Loucy (cell line): ENCODE measurements around the gene HDLBP.
"Not testable (repeated sequence)": the region's sequence is repeated elsewhere in the genome, so short reads cannot be mapped to it uniquely, and the experiment has no call there.

Experiments
- H2AFZ ChIP-seq: fragments of 200-600 bp; sonication (generic); 2 replicates; pipeline ENCODE4 v1.6.0; 2016; ENCODE audit warnings: antibody characterized with exemption, mild to moderate bottlenecking, low read length, moderate library complexity
- H3F3A ChIP-seq: fragments of 200-600 bp; 2 replicates; pipeline ENCODE4 v1.6.0; 2016; ENCODE audit warnings: antibody characterized with exemption, low read depth, mild to moderate bottlenecking
- H3K27me3 ChIP-seq: fragments of 200-600 bp; sonication (generic); 2 replicates; pipeline ENCODE4 v1.6.1; 2014; ENCODE audit warnings: low read length, mild to moderate bottlenecking; ENCODE audit not compliant: insufficient read depth, poor library complexity, severe bottlenecking
- H3K36me3 ChIP-seq: fragments of 200-600 bp; sonication (generic); 2 replicates; pipeline ENCODE4 v1.6.1; 2016; ENCODE audit warnings: low read length; ENCODE audit not compliant: insufficient read depth
- H3K4me1 ChIP-seq: fragments of 200-600 bp; sonication (generic); 2 replicates; pipeline ENCODE4 v1.5.1; 2014; ENCODE audit warnings: low read length, mild to moderate bottlenecking; ENCODE audit not compliant: insufficient read depth, poor library complexity, severe bottlenecking
- H3K4me2 ChIP-seq: fragments of 200-600 bp; sonication (generic); 2 replicates; pipeline ENCODE4 v1.6.0; 2014; ENCODE audit warnings: antibody characterized with exemption, low read length, low read depth, mild to moderate bottlenecking; ENCODE audit not compliant: poor library complexity, severe bottlenecking
- H3K4me3 ChIP-seq: fragments of 200-600 bp; sonication (generic); 2 replicates; pipeline ENCODE4 v1.5.1; 2014; ENCODE audit warnings: low read length, mild to moderate bottlenecking, mixed read lengths; ENCODE audit not compliant: poor library complexity, severe bottlenecking
- H3K79me2 ChIP-seq: fragments of 200-600 bp; sonication (generic); 2 replicates; pipeline ENCODE4 v1.6.1; 2014; ENCODE audit warnings: low read length; ENCODE audit not compliant: insufficient read depth
- H3K9ac ChIP-seq: fragments of 200-600 bp; sonication (generic); 2 replicates; pipeline ENCODE4 v1.6.0; 2014; ENCODE audit warnings: mild to moderate bottlenecking, low read depth, low read length, moderate library complexity; ENCODE audit not compliant: poor library complexity, severe bottlenecking
- H3K9me2 ChIP-seq: fragments of 200-600 bp; sonication (generic); replicated peaks from 2 replicates; pipeline ENCODE4 v1.6.1; 2016; ENCODE audit warnings: low read depth, low read length, mixed read lengths
- H3K9me3 ChIP-seq: fragments of 200-600 bp; sonication (generic); 2 replicates; pipeline ENCODE4 v1.6.1; 2014; ENCODE audit warnings: mild to moderate bottlenecking, antibody characterized with exemption, low read length, low read depth; ENCODE audit not compliant: insufficient read depth
- H4K20me1 ChIP-seq: fragments of 200-600 bp; sonication (generic); 2 replicates; pipeline ENCODE4 v1.6.0; 2014; ENCODE audit warnings: antibody characterized with exemption, low read length, mild to moderate bottlenecking; ENCODE audit not compliant: insufficient read depth, poor library complexity, severe bottlenecking
- EZH2phosphoT487 ChIP-seq: fragments of 200-600 bp; IDR thresholded peaks from 2 replicates; pipeline ENCODE4 v1.6.1; 2018; ENCODE audit warnings: antibody characterized with exemption, mild to moderate bottlenecking, moderate library complexity, borderline replicate concordance
- TF ChIP-seq, protein P1 (sequence below): fragments of 200-600 bp; sonication (generic); conservative IDR thresholded peaks from 2 replicates; pipeline ENCODE4 v1.5.1; 2014; ENCODE audit warnings: mild to moderate bottlenecking, antibody characterized with exemption, low read length

HDLBP gene

GRCh38 chr2:241197947-241198346 lies 117.5 kb downstream of the HDLBP start:
- H2AFZ ChIP-seq: no peak overlapping the region
- H3K9ac ChIP-seq: no peak overlapping the region
- no peaks in the 10 kb centered on the region for H3K79me2 ChIP-seq
- TF ChIP-seq EZH2phosphoT487: no peak
- H3K4me1 ChIP-seq: no peaks in the 10 kb centered on the region
- no peaks in the 10 kb centered on the region for H3K9me3 ChIP-seq
- no peaks in the 10 kb centered on the region for H3K36me3 ChIP-seq
- no peaks in the 10 kb centered on the region for H3K9me2 ChIP-seq
- no peaks in the 10 kb centered on the region for H3K27me3 ChIP-seq
- no peak overlapping the region for H3K4me2 ChIP-seq
- no peaks in the 10 kb centered on the region for H3F3A ChIP-seq
- H4K20me1 ChIP-seq: no peaks in the 10 kb centered on the region
- H3K4me3 ChIP-seq: no peak overlapping the region

GRCh38 chr2:241197246-241197645 lies 118.2 kb downstream of the HDLBP start:
- not testable (repeated sequence) for H3F3A ChIP-seq, H3K4me1 ChIP-seq, H3K27me3 ChIP-seq, H3K36me3 ChIP-seq, H3K4me2 ChIP-seq, H3K4me3 ChIP-seq, H3K9me2 ChIP-seq, H3K9ac ChIP-seq, H4K20me1 ChIP-seq, H2AFZ ChIP-seq, H3K9me3 ChIP-seq, H3K79me2 ChIP-seq

DNA sequence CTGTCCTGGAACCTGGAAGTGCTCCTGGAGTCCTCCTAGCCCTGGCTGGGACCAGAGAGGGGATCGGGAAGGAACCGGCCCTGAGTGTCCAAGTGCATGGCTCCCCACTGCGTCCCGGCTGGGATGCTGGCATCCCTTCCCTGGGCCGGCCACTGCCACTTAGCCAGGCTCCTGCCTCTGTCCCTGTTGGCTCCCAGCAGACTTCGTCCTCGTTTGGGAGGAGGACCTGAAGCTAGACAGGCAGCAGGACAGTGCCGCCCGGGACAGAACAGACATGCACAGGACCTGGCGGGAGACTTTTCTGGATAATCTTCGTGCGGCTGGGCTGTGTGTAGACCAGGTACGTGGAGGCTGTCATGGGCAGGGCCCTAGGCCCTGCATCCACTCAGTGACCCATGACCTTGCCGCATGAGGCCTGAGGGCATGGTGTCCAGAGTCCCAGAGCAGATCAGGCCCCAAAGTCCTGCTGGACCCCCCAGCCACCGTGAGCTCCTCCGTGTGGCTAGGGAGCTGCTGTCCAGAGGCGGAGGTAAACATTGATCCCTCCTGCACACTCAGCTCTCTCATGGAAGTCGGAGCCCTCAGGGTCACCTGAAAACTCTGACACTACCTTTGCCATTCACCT lies 119.9 kb downstream of the HDLBP start:
- Histone ChIP-seq H3K9me3 (no peaks in the 10 kb centered on the region), H3K79me2 (no peaks in the 10 kb centered on the region), H3K9me2 (no peaks in the 10 kb centered on the region), H2AFZ (no peak overlapping the region), H3F3A (no peaks in the 10 kb centered on the region), H3K4me3 (no peak overlapping the region), H4K20me1 (no peaks in the 10 kb centered on the region), H3K9ac (no peak overlapping the region), H3K27me3 (no peaks in the 10 kb centered on the region), H3K4me1 (no peaks in the 10 kb centered on the region), H3K36me3 (no peaks in the 10 kb centered on the region), H3K4me2 (no peak overlapping the region)
- no peak for TF ChIP-seq EZH2phosphoT487
- TF ChIP-seq, protein P1, sequence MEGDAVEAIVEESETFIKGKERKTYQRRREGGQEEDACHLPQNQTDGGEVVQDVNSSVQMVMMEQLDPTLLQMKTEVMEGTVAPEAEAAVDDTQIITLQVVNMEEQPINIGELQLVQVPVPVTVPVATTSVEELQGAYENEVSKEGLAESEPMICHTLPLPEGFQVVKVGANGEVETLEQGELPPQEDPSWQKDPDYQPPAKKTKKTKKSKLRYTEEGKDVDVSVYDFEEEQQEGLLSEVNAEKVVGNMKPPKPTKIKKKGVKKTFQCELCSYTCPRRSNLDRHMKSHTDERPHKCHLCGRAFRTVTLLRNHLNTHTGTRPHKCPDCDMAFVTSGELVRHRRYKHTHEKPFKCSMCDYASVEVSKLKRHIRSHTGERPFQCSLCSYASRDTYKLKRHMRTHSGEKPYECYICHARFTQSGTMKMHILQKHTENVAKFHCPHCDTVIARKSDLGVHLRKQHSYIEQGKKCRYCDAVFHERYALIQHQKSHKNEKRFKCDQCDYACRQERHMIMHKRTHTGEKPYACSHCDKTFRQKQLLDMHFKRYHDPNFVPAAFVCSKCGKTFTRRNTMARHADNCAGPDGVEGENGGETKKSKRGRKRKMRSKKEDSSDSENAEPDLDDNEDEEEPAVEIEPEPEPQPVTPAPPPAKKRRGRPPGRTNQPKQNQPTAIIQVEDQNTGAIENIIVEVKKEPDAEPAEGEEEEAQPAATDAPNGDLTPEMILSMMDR: no peak

GRCh38 chr2:241194811-241195210 lies 120.7 kb downstream of the HDLBP start:
- H3K27me3 ChIP-seq: no peaks in the 10 kb centered on the region
- H3K9me2 ChIP-seq: no peaks in the 10 kb centered on the region
- H3K9me3 ChIP-seq: no peaks in the 10 kb centered on the region
- no peak overlapping the region for H3K4me2 ChIP-seq
- no peaks in the 10 kb centered on the region for H3K36me3 ChIP-seq
- TF ChIP-seq EZH2phosphoT487: no peak
- TF ChIP-seq, protein P1: no peak
- no peak overlapping the region for H2AFZ ChIP-seq
- no peaks in the 10 kb centered on the region for H3K79me2 ChIP-seq
- no peaks in the 10 kb centered on the region for H3F3A ChIP-seq
- no peak overlapping the region for H3K4me3 ChIP-seq
- no peaks in the 10 kb centered on the region for H4K20me1 ChIP-seq
- no peak overlapping the region for H3K9ac ChIP-seq
- H3K4me1 ChIP-seq: no peaks in the 10 kb centered on the region
